GM12801 (cell line): ENCODE results near the gene MCL1.

ENCODE experiments used
- CTCF ChIP-seq: IDR thresholded peaks from one replicate; pipeline ENCODE4 v1.5.1; 2011; ENCODE audit warnings: control low read depth; ENCODE audit not compliant: insufficient read length; ENCODE audit errors: extremely low read depth

The MCL1 gene

GRCh38 chr1:150550222-150551050, 29.0 kb downstream of the MCL1 start:
- no peak for TF ChIP-seq CTCF

GRCh38 chr1:150549496-150550221, 29.8 kb downstream of the MCL1 start:
- TF ChIP-seq CTCF, result no peak

GRCh38 chr1:150548632-150549495, 30.5 kb downstream of the MCL1 start, which contains the start of gene ADAMTSL4:
Gene ADAMTSL4 (plus strand): TSS chr1:150549408. CDS start chr1:150552289, 2,881 bp downstream.
- no peak for TF ChIP-seq CTCF

GRCh38 chr1:150548324-150548631, 31.1 kb downstream of the MCL1 start:
- no peak for TF ChIP-seq CTCF

GRCh38 chr1:150546294-150546937, 33.0 kb downstream of the MCL1 start:
- no peak for TF ChIP-seq CTCF

GRCh38 chr1:150545486-150546032, 33.9 kb downstream of the MCL1 start:
- TF ChIP-seq CTCF, result no peak
